ENCODE data around the gene FUT2. TPM values are rescaled to one million over a fixed set of nuclear protein-coding genes. Genes with fewer than 3 reads are reported as not detected.

The FUT2 gene
- polyA plus RNA-seq, 6 donors from 2014 or later: 0.11 to 0.26 (median 0.17) TPM; not detected in 3

DNA sequence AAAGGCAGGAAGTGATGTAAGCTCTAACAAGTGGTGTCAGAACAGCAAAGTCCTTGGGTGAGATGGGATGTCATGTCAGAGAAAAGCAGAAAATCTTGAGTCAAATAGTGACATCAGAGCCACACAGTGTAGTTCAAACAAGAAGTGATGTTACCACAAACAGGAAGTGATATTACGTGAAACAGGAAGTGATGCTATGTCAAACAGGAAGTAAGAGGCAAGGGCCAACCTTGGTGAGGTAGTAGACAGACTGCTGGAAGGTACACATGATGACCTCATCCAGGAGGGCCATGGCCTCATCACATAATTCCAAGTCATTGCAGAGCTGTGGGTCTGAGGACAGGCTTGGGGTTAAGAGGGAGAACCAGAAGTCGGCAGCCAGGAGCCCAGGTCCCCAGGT lies 30.8 kb downstream of the FUT2 start:
- H3K4me1 Mint-ChIP-seq: peaks cover 20 to 26% (median 24%) of the 10 kb centered on the region in 3 donors
- DNase-seq: peak; percentile 37
- peaks cover 0 to 5% (median 0%) of the 10 kb centered on the region in 3 donors for H3K27me3 Mint-ChIP-seq
- ATAC-seq (ENCODE audit: low read depth in 2 of 2): peak; percentile 70 to 79
- peak overlapping the region; percentile 59 to 97 (median 82) for H3K27ac Mint-ChIP-seq
- peaks cover 12 to 26% (median 19%) of the 10 kb centered on the region in 7 donors for H3K9me3 Mint-ChIP-seq
- H3K4me3 Mint-ChIP-seq: peak overlapping the region in 4 of 8 donors; percentile 2 to 43 (median 27)
- peaks cover 13 to 20% of the 10 kb centered on the region in 2 donors for H3K36me3 Mint-ChIP-seq

DNA sequence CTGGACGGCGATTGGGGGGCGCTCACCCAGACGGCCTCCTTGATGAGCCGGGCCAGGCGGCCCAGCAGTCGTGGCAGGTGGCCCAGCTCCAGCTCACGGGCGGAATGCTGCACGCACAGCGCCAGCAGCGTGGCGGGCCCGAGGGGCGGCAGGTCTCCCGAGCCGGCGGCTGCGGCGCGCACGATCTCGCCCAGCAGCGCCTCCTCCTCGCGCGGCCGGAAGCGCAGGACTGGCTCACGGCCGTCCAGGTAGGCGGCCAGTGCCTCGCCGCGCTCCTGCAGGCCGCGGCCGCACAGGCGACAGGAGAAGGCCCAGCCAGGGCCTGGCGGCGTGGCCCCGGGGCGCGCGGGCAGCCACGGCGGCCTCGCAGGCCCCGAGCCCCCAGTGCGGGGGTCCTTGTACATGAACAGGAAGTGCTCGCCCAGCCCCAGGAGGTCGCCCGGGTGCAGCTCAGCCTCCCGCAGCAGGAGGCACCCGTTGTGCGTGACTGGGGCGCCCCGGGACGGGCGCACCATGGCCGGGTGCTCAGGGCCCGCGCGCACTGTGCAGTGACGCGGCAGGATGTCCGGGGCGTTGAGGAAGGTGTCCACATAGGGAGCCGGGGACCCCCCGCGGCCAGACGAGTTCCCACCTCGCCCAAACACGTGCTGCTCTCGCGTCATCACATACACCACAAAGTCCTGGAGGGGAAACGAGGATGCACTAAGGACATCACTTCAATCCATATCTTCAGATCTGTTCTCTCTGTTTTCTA lies 33.3 kb downstream of the FUT2 start:
- Mint-ChIP-seq H3K9me3 (peaks cover 12 to 26% (median 19%) of the 10 kb centered on the region in 7 donors), H3K27ac (no peak overlapping the region), H3K4me1 (peaks cover 18 to 26% (median 24%) of the 10 kb centered on the region in 3 donors), H3K36me3 (peaks cover 13 to 20% of the 10 kb centered on the region in 2 donors), H3K27me3 (peaks cover 0 to 6% (median 4%) of the 10 kb centered on the region in 3 donors), H3K4me3 (no peak overlapping the region)
- no peak for DNase-seq
- no peak for ATAC-seq (ENCODE audit: low read depth in 2 of 2)

- Mint-ChIP-seq H3K4me3 (no peak overlapping the region), H3K27me3 (peaks cover 0 to 6% (median 4%) of the 10 kb centered on the region in 3 donors), H3K4me1 (peaks cover 4 to 9% (median 7%) of the 10 kb centered on the region in 3 donors), H3K27ac (peak overlapping the region in 1 of 6 donors; percentile 77), H3K9me3 (peaks cover 3 to 16% (median 8%) of the 10 kb centered on the region in 7 donors), H3K36me3 (peaks cover 4 to 5% of the 10 kb centered on the region in 2 donors)
- ATAC-seq (ENCODE audit: low read depth in 2 of 2) (no peak), DNase-seq (no peak)
Observed at GRCh38 chr19:48731452-48731851, 35.7 kb downstream of the FUT2 start.

GRCh38 chr19:48734625-48735024 lies 38.9 kb downstream of the FUT2 start:
- peaks cover 0 to 6% (median 4%) of the 10 kb centered on the region in 3 donors for H3K27me3 Mint-ChIP-seq
- H3K4me1 Mint-ChIP-seq: peaks cover 4 to 6% (median 5%) of the 10 kb centered on the region in 3 donors
- H3K36me3 Mint-ChIP-seq: no peaks in the 10 kb centered on the region
- no peak for ATAC-seq (ENCODE audit: low read depth in 2 of 2)
- H3K27ac Mint-ChIP-seq: no peak overlapping the region
- H3K9me3 Mint-ChIP-seq: peaks cover 0 to 9% (median 0%) of the 10 kb centered on the region in 7 donors
- peak overlapping the region in 2 of 8 donors; percentile 36 to 45 for H3K4me3 Mint-ChIP-seq
- no peak for DNase-seq

GRCh38 chr19:48735031-48735615 lies 39.4 kb downstream of the FUT2 start:
- Mint-ChIP-seq H3K4me1 (peaks cover 4 to 10% (median 5%) of the 10 kb centered on the region in 3 donors), H3K4me3 (peak overlapping the region in 1 of 8 donors; percentile 45), H3K27ac (no peak overlapping the region), H3K27me3 (peaks cover 4 to 6% (median 5%) of the 10 kb centered on the region in 3 donors), H3K36me3 (no peaks in the 10 kb centered on the region), H3K9me3 (peaks cover 0 to 9% (median 0%) of the 10 kb centered on the region in 7 donors)
- ATAC-seq (ENCODE audit: low read depth in 2 of 2) (no peak), DNase-seq (no peak)

GRCh38 chr19:48737360-48737998 lies 41.7 kb downstream of the FUT2 start:
- Mint-ChIP-seq H3K27ac (peak overlapping the region in 2 of 6 donors; percentile 2 to 15), H3K4me1 (peaks cover 8 to 19% (median 16%) of the 10 kb centered on the region in 3 donors), H3K27me3 (peaks cover 0 to 22% (median 9%) of the 10 kb centered on the region in 3 donors), H3K4me3 (peak overlapping the region in 6 of 8 donors; percentile 6 to 73 (median 65)), H3K36me3 (no peaks in the 10 kb centered on the region), H3K9me3 (peaks cover 0 to 5% (median 0%) of the 10 kb centered on the region in 7 donors)
- no peak for ATAC-seq (ENCODE audit: low read depth in 2 of 2)
- no peak for DNase-seq

DNA sequence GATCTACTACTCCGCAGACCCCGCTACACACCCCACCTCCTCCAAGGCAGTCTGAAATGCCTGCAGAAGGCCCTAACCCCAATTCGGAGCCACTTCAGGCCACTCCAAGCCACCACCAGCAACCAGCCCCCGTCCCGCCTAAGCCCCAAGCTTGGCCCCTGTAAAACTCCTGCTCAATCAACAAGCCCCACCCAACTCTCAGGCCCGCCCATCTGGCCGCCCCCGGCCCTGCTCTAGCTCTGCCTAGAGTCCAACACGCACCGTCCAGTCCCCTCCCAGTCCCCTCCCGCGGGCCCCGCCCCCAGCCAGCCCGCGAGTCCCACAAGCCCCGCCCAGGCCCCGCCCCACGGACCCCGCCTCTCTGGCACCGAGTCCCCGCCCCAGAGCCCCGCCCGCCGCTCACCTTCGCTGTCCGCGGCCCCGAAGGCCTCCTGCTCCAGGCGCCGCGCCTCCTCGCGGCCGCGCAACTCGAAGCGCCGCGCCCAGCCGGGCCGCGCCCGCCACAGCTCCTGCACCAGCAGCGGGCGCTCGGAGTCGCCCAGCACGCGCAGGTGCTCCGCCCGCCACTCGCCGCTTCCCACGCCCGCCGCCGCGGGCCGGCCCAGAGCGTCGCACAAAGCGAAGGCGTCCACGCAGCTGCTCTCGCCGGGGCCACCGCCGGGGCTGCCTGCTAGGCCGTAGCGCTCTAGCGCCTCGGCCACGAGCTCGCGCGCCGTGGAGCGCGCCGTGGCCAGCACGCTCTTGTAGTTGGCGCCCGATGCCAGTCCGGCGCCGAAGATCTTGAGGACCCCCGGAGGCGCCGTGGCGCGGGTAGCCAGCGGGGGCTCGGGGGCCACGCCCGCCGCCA lies 43.0 kb downstream of the FUT2 start:
- peak overlapping the region in 2 of 6 donors; percentile 39 to 49 for H3K27ac Mint-ChIP-seq
- peaks cover 8 to 19% (median 16%) of the 10 kb centered on the region in 3 donors for H3K4me1 Mint-ChIP-seq
- peaks cover 0 to 5% (median 0%) of the 10 kb centered on the region in 7 donors for H3K9me3 Mint-ChIP-seq
- peaks cover 7 to 30% (median 10%) of the 10 kb centered on the region in 3 donors for H3K27me3 Mint-ChIP-seq
- peak; percentile 80 for DNase-seq
- H3K4me3 Mint-ChIP-seq: peak overlapping the region; percentile 65 to 84 (median 68)
- no peaks in the 10 kb centered on the region for H3K36me3 Mint-ChIP-seq
- ATAC-seq (ENCODE audit: low read depth in 2 of 2): peak; percentile 87 to 90

DNA sequence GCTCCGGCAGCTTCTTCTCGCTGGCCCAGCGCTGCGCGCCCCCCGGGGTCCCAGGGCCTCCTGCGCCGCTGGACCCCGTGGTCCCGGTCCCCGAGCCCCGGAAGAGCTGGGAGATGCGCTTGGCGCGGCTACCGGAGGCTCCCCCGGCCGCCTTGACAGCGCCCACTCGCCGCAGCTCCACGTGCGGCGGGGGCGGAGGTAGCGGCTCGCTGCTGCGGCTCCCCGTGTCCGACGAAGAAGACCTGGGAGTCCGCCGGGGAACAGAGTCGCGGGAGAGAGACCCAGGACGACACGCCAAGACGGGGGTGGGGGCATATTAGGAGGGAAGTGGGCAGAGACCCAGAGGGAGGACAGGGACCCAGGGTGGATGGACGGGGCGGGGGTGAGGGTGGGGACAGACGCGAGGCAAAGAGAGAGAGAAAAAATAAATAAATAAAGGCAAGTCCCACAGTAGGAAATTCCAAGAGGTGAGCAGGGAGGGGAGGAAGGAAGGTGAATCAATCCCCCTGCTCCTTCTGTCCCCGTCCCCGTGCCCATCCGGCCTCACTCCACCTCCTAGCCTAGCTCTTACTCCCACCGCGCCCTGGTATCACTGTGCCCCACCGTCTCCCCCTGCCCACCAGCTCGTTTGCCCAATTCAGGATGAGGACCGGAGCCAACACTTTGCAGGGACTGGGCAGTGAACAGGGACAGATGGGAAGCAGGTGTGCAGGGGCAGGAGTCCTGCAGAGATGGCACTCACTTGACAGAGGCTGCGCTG lies 43.8 kb downstream of the FUT2 start:
- no peak overlapping the region for H3K27ac Mint-ChIP-seq
- H3K27me3 Mint-ChIP-seq: peaks cover 10 to 38% (median 14%) of the 10 kb centered on the region in 3 donors
- ATAC-seq (ENCODE audit: low read depth in 2 of 2) (peak; percentile 2 to 3), DNase-seq (no peak)
- H3K36me3 Mint-ChIP-seq: no peaks in the 10 kb centered on the region
- peak overlapping the region in 7 of 8 donors; percentile 3 to 88 (median 38) for H3K4me3 Mint-ChIP-seq
- peaks cover 0 to 5% (median 0%) of the 10 kb centered on the region in 7 donors for H3K9me3 Mint-ChIP-seq
- H3K4me1 Mint-ChIP-seq: peaks cover 8 to 19% (median 16%) of the 10 kb centered on the region in 3 donors

DNA sequence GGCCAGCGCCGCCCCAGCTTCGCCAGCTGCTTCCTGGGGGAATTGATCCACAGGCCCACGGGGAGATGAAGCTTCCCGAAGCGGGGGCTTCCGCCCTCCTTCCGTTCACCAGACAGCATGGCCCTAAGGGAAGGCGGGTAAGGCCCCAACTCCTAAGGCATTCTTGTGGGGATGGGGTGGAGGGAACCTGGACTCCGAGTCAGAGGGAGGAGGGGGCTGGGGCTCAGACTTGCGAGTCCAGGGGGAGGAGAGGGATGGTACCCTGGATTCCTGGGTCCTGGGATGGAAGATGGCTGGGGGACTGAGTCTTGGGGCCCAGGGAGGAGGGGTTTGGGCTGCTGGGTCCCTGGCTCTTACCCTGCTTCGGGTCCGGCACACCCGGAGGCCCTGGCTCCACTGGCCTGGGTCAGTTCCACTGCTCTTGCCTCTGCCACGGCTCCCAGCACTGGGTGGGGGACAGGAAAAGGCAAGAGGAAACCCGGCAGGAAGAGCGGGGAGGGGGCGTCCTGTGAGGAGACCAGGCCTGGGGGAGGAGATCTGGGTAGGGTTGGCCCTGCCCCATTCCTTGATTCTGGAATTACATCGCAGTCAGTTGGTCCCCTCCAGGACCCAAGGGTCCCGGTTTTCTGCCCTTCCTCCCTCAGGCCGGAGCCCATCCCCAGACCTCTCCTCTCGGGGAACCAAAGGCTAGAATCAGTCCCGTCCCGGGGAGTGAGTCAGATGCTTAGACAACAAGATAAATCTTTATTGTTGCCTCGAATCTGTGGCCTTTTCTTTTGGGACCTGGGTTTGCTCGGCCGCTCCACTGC lies 44.6 kb downstream of the FUT2 start, which contains the start of gene RASIP1:
Gene RASIP1 (minus strand): TSS at position 447 of the 809 bp plus-strand sequence. CDS start 328 bp downstream, at position 119.
- H3K36me3 Mint-ChIP-seq: no peaks in the 10 kb centered on the region
- peak within 1 kb of the TSS in 7 of 8 donors; percentile 12 to 88 (median 51) for H3K4me3 Mint-ChIP-seq
- H3K4me1 Mint-ChIP-seq: peaks cover 8 to 19% (median 16%) of the 10 kb centered on the region in 3 donors
- H3K27ac Mint-ChIP-seq: peak within 1 kb of the TSS in 1 of 6 donors; percentile 12
- ATAC-seq (ENCODE audit: low read depth in 2 of 2) (no peak), DNase-seq (no peak)
- H3K9me3 Mint-ChIP-seq: peaks cover 0 to 5% (median 0%) of the 10 kb centered on the region in 7 donors
- H3K27me3 Mint-ChIP-seq: peaks cover 13 to 45% (median 20%) of the 10 kb centered on the region in 3 donors

DNA sequence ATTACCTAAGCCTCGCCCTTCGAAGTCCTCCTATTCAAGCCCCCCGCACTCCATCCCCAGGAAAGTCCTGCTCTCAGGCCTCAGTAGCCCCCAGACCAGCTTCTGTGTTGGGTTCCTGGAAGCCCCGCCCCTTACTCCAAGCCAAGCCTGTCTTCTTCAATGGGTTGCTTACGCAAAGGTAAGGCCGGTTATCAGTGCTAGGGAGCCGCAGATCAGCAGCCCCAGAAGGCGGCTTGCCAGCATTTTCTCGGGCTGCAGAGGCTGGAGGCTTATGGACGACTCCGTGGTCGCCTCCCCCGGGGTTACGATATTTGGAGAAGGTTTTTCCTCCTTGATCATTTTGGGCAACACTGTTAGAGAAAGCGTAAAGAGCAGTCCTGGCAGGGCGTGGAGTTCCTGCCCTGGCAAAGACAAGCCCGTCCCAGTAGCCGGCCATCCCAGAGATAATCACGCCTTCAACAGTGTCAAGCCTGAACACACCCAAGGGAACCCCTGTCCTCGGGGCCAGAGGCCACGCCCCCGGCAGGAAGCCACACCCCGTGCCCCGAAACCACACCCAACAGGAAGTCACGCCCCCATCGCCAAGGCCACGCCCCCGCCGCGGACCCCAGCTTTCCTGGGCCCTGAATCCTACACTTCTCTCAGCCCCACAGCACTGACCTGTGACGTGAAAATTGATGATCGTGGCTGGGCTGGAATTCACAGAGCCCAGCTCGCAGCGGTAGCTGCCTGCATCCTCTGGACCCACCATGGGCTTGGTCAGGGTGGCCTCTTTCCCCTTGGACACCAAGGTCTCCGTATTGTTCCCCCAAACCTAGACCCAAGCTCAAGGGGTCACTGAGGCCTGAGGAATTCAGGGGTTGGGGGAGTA lies 45.6 kb downstream of the FUT2 start:
- Mint-ChIP-seq H3K9me3 (peaks cover 0 to 5% (median 4%) of the 10 kb centered on the region in 7 donors), H3K4me1 (peaks cover 15 to 28% (median 16%) of the 10 kb centered on the region in 3 donors), H3K36me3 (peaks cover 0 to 6% of the 10 kb centered on the region in 2 donors), H3K27me3 (peaks cover 23 to 55% (median 30%) of the 10 kb centered on the region in 3 donors), H3K27ac (peak overlapping the region in 1 of 6 donors; percentile 12), H3K4me3 (peak overlapping the region in 5 of 8 donors; percentile 12 to 78 (median 54))
- DNase-seq (no peak), ATAC-seq (ENCODE audit: low read depth in 2 of 2) (no peak)
